Measurements from ENCODE around the gene MFGE8.

The MFGE8 gene

GRCh38 chr15:88920186-88920891 lies 7.2 kb upstream of the MFGE8 start:
- in situ Hi-C loops (cut with HindIII; ENCODE audit: low sequenced_read_pairs), result no loop called here

- in situ Hi-C loops (cut with HindIII; ENCODE audit: low sequenced_read_pairs), result no loop called here
Observed at GRCh38 chr15:88918738-88919137, 5.6 kb upstream of the MFGE8 start.

- in situ Hi-C loops (cut with HindIII; ENCODE audit: low sequenced_read_pairs), result no loop called here
Observed at GRCh38 chr15:88917760-88918159, 4.6 kb upstream of the MFGE8 start.

- in situ Hi-C loops (cut with HindIII; ENCODE audit: low sequenced_read_pairs), result no loop called here
Observed at GRCh38 chr15:88915354-88915753, 2.2 kb upstream of the MFGE8 start.

GRCh38 chr15:88913850-88914169 lies 631 bp upstream of the MFGE8 start:
- in situ Hi-C loops (cut with HindIII; ENCODE audit: low sequenced_read_pairs), result no loop called here

- in situ Hi-C loops (cut with HindIII; ENCODE audit: low sequenced_read_pairs), result no loop called here
Observed at GRCh38 chr15:88912500-88912921, 668 bp downstream of the MFGE8 start.

GRCh38 chr15:88911766-88912118 lies 1.4 kb downstream of the MFGE8 start:
- in situ Hi-C loops (cut with HindIII; ENCODE audit: low sequenced_read_pairs), result no loop called here

GRCh38 chr15:88909956-88910831 lies 3.0 kb downstream of the MFGE8 start:
- in situ Hi-C loops (cut with HindIII; ENCODE audit: low sequenced_read_pairs), result loop anchor here (5.0 kb wide), 1 partner anchor 107 kb away; no protein-coding TSS in a partner anchor

- in situ Hi-C loops (cut with HindIII; ENCODE audit: low sequenced_read_pairs), result loop anchor here (5.0 kb wide), 1 partner anchor 108 kb away; no protein-coding TSS in a partner anchor
Observed at GRCh38 chr15:88908697-88909621, 4.2 kb downstream of the MFGE8 start.

GRCh38 chr15:88908123-88908522 lies 5.1 kb downstream of the MFGE8 start:
- in situ Hi-C loops (cut with HindIII; ENCODE audit: low sequenced_read_pairs), result loop anchor here (5.0 kb wide), 1 partner anchor 109 kb away; no protein-coding TSS in a partner anchor

GRCh38 chr15:88907111-88907510 lies 6.1 kb downstream of the MFGE8 start:
- in situ Hi-C loops (cut with HindIII; ENCODE audit: low sequenced_read_pairs), result loop anchor here (5.0 kb wide), 1 partner anchor 110 kb away; no protein-coding TSS in a partner anchor

GRCh38 chr15:88906551-88906950 lies 6.6 kb downstream of the MFGE8 start:
- in situ Hi-C loops (cut with HindIII; ENCODE audit: low sequenced_read_pairs), result loop anchor here (5.0 kb wide), 1 partner anchor 111 kb away; no protein-coding TSS in a partner anchor

- in situ Hi-C loops (cut with HindIII; ENCODE audit: low sequenced_read_pairs), result loop anchor here (5.0 kb wide), 1 partner anchor 111 kb away; no protein-coding TSS in a partner anchor
Observed at GRCh38 chr15:88906130-88906529, 7.0 kb downstream of the MFGE8 start.

- in situ Hi-C loops (cut with HindIII; ENCODE audit: low sequenced_read_pairs), result loop anchor here (5.0 kb wide), 1 partner anchor 112 kb away; no protein-coding TSS in a partner anchor
Observed at GRCh38 chr15:88905576-88905975, 7.6 kb downstream of the MFGE8 start.

GRCh38 chr15:88904624-88905327 lies 8.4 kb downstream of the MFGE8 start:
- in situ Hi-C loops (cut with HindIII; ENCODE audit: low sequenced_read_pairs), result loop anchor here (5.0 kb wide), 1 partner anchor 113 kb away; no protein-coding TSS in a partner anchor

- in situ Hi-C loops (cut with HindIII; ENCODE audit: low sequenced_read_pairs), result no loop called here
Observed at GRCh38 chr15:88904257-88904623, 8.9 kb downstream of the MFGE8 start.

- in situ Hi-C loops (cut with HindIII; ENCODE audit: low sequenced_read_pairs), result no loop called here
Observed at GRCh38 chr15:88902846-88903245, 10.3 kb downstream of the MFGE8 start.

- in situ Hi-C loops (cut with HindIII; ENCODE audit: low sequenced_read_pairs), result no loop called here
Observed at GRCh38 chr15:88902221-88902835, 10.9 kb downstream of the MFGE8 start.

GRCh38 chr15:88901508-88902220 lies 11.5 kb downstream of the MFGE8 start:
- in situ Hi-C loops (cut with HindIII; ENCODE audit: low sequenced_read_pairs), result no loop called here

Measured in DLD1 (cell line).